HCT116 (cell line): ENCODE results near the gene TECTA. TPM values are rescaled to one million over a fixed set of nuclear protein-coding genes. Genes with fewer than 3 reads are reported as not detected.

Experiments used
- ATAC-seq: fragments of 200-7000 bp; cut with Tn5 transposase; 2 replicates; pipeline ENCODE4 v1.9.1; 2020; ENCODE audit warnings: mild to moderate bottlenecking, moderate library complexity
- BruUV-seq: library from RNA; stranded (reverse); fragments of 400-500 nt; replicated peaks from 2 replicates; lab custom pipeline; 2021; lab: Mats Ljungman, UMichigan
- CTCF ChIA-PET: fragments of 300-600 bp; sonication (Branson Sonifier 250); formaldehyde crosslinking; loops from one replicate; lab custom pipeline; 2021; ENCODE audit warnings: antibody characterized with exemption; lab: Charles Lee
- POLR2A ChIA-PET: fragments of 300-600, 350-600 bp; sonication (Branson Sonifier 250); formaldehyde crosslinking; loops from one replicate; lab custom pipeline; 2021; ENCODE audit warnings: antibody characterized with exemption; lab: Charles Lee
- RAD21 ChIA-PET, 2 experiments: fragments of 300-600 bp; sonication (Branson Sonifier 250); formaldehyde crosslinking; loops; one replicate each; lab custom pipeline; 2023; ENCODE audit warnings: low total read pairs in 2 of 2; ENCODE audit not compliant: uncharacterized antibody in 2 of 2, unreplicated experiment in 2 of 2, low non-redundant PET in 1 of 2; lab: Charles Lee
- DNase-seq: peaks from one replicate; pipeline ENCODE4 v3.0.0-alpha.2; 2010; ENCODE audit warnings: low read depth, low spot score
- H2AFZ ChIP-seq: fragments of 200-600 bp; shearing (Covaris generic), sonication (generic); 2 replicates; pipeline ENCODE4 v1.6.1; 2017; ENCODE audit warnings: low read depth, mixed run types, mixed read lengths, antibody characterized with exemption, low read length; ENCODE audit not compliant: poor library complexity, severe bottlenecking
- H3K27ac ChIP-seq: 2 replicates; pipeline ENCODE4 v1.5.1; 2012; ENCODE audit warnings: low read depth, low read length
- H3K27me3 ChIP-seq: fragments of 200-600 bp; sonication (generic); 2 replicates; pipeline ENCODE4 v1.6.1; 2016; ENCODE audit warnings: mixed run types, low read length, mixed read lengths; ENCODE audit not compliant: insufficient read depth
- H3K36me3 ChIP-seq, 2 experiments: fragments of 200-500 bp in 1 of 2; fragments of 200-600 bp in 1 of 2; sonication (Bioruptor generic) in 1 of 2; sonication (generic) in 1 of 2; 2 replicates each; pipeline versions ENCODE4 v1.5.1 to v1.6.1; 2014 to 2016; ENCODE audit warnings: low read length in 2 of 2, inconsistent platforms in 1 of 2, mixed read lengths in 1 of 2, mixed run types in 1 of 2; ENCODE audit not compliant: insufficient read depth in 2 of 2, control insufficient read depth in 1 of 2
- H3K4me1 ChIP-seq, 2 experiments: fragments of 200-600 bp in 1 of 2; sonication (generic) in 1 of 2; 2 replicates each; pipeline versions ENCODE4 v1.5.1 to v1.6.1; 2012 to 2017; ENCODE audit warnings: low read length in 2 of 2, inconsistent platforms in 1 of 2, mild to moderate bottlenecking in 1 of 2, mixed read lengths in 1 of 2, mixed run types in 1 of 2, moderate library complexity in 1 of 2; ENCODE audit not compliant: insufficient read depth in 2 of 2, control insufficient read depth in 1 of 2
- H3K4me2 ChIP-seq: fragments of 200-600 bp; sonication (generic); 2 replicates; pipeline ENCODE4 v1.6.1; 2017; ENCODE audit warnings: mixed run types, low read length, mixed read lengths
- H3K4me3 ChIP-seq, 2 experiments: fragments of 200-600 bp in 1 of 2; sonication (generic) in 1 of 2; replicated peaks in 1 of 2; 2 replicates each; pipeline ENCODE4 v1.5.1; 2011 to 2016; ENCODE audit warnings: low read length in 2 of 2, control low read depth in 1 of 2, low read depth in 1 of 2, mild to moderate bottlenecking in 1 of 2, mixed read lengths in 1 of 2, mixed run types in 1 of 2
- H3K79me2 ChIP-seq: fragments of 200-600 bp; sonication (generic); 2 replicates; pipeline ENCODE4 v1.6.1; 2017; ENCODE audit warnings: mild to moderate bottlenecking, mixed run types, low read length, moderate library complexity, mixed read lengths; ENCODE audit not compliant: insufficient read depth
- H3K9ac ChIP-seq: fragments of 200-600 bp; sonication (generic); 2 replicates; pipeline ENCODE4 v1.6.1; 2016; ENCODE audit warnings: low read length, mixed read lengths
- H3K9me2 ChIP-seq: fragments of 200-600 bp; sonication (generic), shearing (Covaris generic); 2 replicates; pipeline ENCODE4 v1.6.1; 2017; ENCODE audit warnings: mixed run types, mild to moderate bottlenecking, moderate library complexity; ENCODE audit not compliant: insufficient read depth
- H3K9me3 ChIP-seq, 2 experiments: fragments of 200-500 bp in 1 of 2; fragments of 200-600 bp in 1 of 2; sonication (Bioruptor generic) in 1 of 2; sonication (generic) in 1 of 2; 2 replicates each; pipeline ENCODE4 v1.6.1; 2014 to 2017; ENCODE audit warnings: low read length in 2 of 2, mixed read lengths in 2 of 2, inconsistent platforms in 1 of 2, low read depth in 1 of 2, mild to moderate bottlenecking in 1 of 2, mixed run types in 1 of 2, moderate library complexity in 1 of 2; ENCODE audit not compliant: control insufficient read depth in 1 of 2, insufficient read depth in 1 of 2
- H4K20me1 ChIP-seq: fragments of 200-600 bp; sonication (generic), shearing (Covaris generic); 2 replicates; pipeline ENCODE4 v1.6.1; 2017; ENCODE audit warnings: mixed run types, mild to moderate bottlenecking, moderate library complexity; ENCODE audit not compliant: insufficient read depth
- CBX3 ChIP-seq: IDR thresholded peaks from 2 replicates; pipeline ENCODE4 v1.6.1; 2012; ENCODE audit warnings: low read depth
- CEBPB ChIP-seq: IDR thresholded peaks from 2 replicates; pipeline ENCODE4 v1.6.1; 2012; ENCODE audit warnings: low read depth
- EGR1 ChIP-seq: IDR thresholded peaks from 2 replicates; pipeline ENCODE4 v1.6.1; 2012; ENCODE audit warnings: low read depth
- EZH2 ChIP-seq: fragments of 200-600 bp; sonication (generic); IDR thresholded peaks from 2 replicates; pipeline ENCODE4 v1.6.1; 2017; ENCODE audit warnings: antibody characterized with exemption, mixed run types
- JUND ChIP-seq: IDR thresholded peaks from 2 replicates; pipeline ENCODE4 v1.6.1; 2012
- POLR2A ChIP-seq: IDR thresholded peaks from 2 replicates; pipeline ENCODE4 v1.7.0; 2011; ENCODE audit warnings: borderline replicate concordance; ENCODE audit not compliant: insufficient read depth, insufficient read length; ENCODE audit errors: extremely low read depth
- RAD21 ChIP-seq: IDR thresholded peaks from 2 replicates; pipeline ENCODE4 v1.6.1; 2012; ENCODE audit warnings: low read depth, mild to moderate bottlenecking
- SIN3A ChIP-seq: IDR thresholded peaks from 2 replicates; pipeline ENCODE4 v1.6.1; 2012; ENCODE audit warnings: low read depth
- SP1 ChIP-seq: IDR thresholded peaks from 2 replicates; pipeline ENCODE4 v1.6.1; 2012; ENCODE audit warnings: low read depth
- TCF7L2 ChIP-seq: IDR thresholded peaks from 2 replicates; pipeline ENCODE4 v1.7.0; 2011; ENCODE audit warnings: borderline replicate concordance, inconsistent platforms; ENCODE audit not compliant: insufficient read depth, insufficient read length; ENCODE audit errors: extremely low read depth
- YY1 ChIP-seq: IDR thresholded peaks from 2 replicates; pipeline ENCODE4 v1.6.1; 2011; ENCODE audit warnings: low read length, low read depth, moderate library complexity, mild to moderate bottlenecking; ENCODE audit not compliant: insufficient replicate concordance; ENCODE audit errors: extremely low read depth
- ZNF274 ChIP-seq: fragments of 200-500 bp; sonication (Bioruptor generic); IDR thresholded peaks from 2 replicates; pipeline ENCODE4 v1.6.1; 2014; ENCODE audit warnings: mild to moderate bottlenecking, low read depth, low read length, inconsistent platforms
- intact Hi-C: fragments of 100-400 bp; cut with micrococcal nuclease; formaldehyde crosslinking; loops from 2 replicates; pipeline ENCODE4 v1.10.0; 2022
- total RNA-seq: library from RNA; stranded (reverse); gene quantifications from one replicate; pipeline ENCODE4 v1.2.1, GENCODE V29; 2021; ENCODE audit not compliant: unreplicated experiment
- TF ChIP-seq, protein P1 (sequence below), 3 experiments: fragments of 200-600 bp in 1 of 3; sonication (generic) in 1 of 3; IDR thresholded peaks in 2 of 3; conservative IDR thresholded peaks in 1 of 3; 2 replicates each; pipeline ENCODE4 v1.5.1; 2012 to 2017; ENCODE audit warnings: low read depth in 2 of 3, low read length in 2 of 3, antibody characterized with exemption in 1 of 3, borderline replicate concordance in 1 of 3, control low read depth in 1 of 3, mild to moderate bottlenecking in 1 of 3, mixed read lengths in 1 of 3, mixed run types in 1 of 3, moderate library complexity in 1 of 3; ENCODE audit not compliant: insufficient read depth in 1 of 3
- TF ChIP-seq, protein P2 (sequence below): IDR thresholded peaks from 2 replicates; pipeline ENCODE4 v1.6.1; 2012; ENCODE audit warnings: low read depth
- TF ChIP-seq, protein P3 (sequence below): IDR thresholded peaks from 2 replicates; pipeline ENCODE4 v1.6.1; 2012

Gene TECTA
- total RNA-seq, 1 experiment from 2014 or later, result 0.81 TPM

DNA sequence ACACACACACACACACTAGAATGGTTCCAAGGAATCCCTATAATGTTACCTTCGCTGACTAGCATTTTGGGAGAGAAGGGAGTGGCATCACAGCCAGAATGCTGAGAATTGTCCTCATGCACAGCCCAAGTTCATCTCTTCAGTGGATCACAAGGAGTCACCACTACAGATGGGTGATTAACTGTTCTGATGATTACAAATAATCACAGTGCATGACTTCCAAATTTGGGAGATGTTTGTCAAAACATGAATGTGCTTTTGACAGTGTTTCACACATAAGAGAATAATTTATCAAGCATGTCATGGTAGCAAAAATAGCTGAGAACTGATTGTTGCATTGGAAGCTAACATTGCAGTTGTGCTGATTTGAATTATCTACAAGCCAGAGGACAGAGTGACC lies 110.6 kb downstream of the TECTA start:
- intact Hi-C loops, result no loop called here
- ChIA-PET RAD21 (no interaction called here), CTCF (no interaction called here), POLR2A (no interaction called here)
- Histone ChIP-seq H3K4me1 (no peaks in the 10 kb centered on the region), H3K9me3 (no peaks in the 10 kb centered on the region), H3K9ac (no peak overlapping the region), H3K4me2 (no peak overlapping the region), H2AFZ (no peak overlapping the region), H3K9me2 (no peaks in the 10 kb centered on the region), H3K4me3 (no peak overlapping the region), H3K27ac (no peak overlapping the region), H3K79me2 (no peaks in the 10 kb centered on the region)
- ATAC-seq, result no peak
- DNase-seq, result no peak
- BruUV-seq, result no TSS peak
- TF ChIP-seq SIN3A (no peak), SP1 (no peak), EZH2 (no peak), RAD21 (no peak), YY1 (no peak), TCF7L2 (no peak), EGR1 (no peak), CBX3 (no peak), JUND (no peak), CEBPB (no peak), ZNF274 (no peak), POLR2A (no peak)
- TF ChIP-seq, protein P1, sequence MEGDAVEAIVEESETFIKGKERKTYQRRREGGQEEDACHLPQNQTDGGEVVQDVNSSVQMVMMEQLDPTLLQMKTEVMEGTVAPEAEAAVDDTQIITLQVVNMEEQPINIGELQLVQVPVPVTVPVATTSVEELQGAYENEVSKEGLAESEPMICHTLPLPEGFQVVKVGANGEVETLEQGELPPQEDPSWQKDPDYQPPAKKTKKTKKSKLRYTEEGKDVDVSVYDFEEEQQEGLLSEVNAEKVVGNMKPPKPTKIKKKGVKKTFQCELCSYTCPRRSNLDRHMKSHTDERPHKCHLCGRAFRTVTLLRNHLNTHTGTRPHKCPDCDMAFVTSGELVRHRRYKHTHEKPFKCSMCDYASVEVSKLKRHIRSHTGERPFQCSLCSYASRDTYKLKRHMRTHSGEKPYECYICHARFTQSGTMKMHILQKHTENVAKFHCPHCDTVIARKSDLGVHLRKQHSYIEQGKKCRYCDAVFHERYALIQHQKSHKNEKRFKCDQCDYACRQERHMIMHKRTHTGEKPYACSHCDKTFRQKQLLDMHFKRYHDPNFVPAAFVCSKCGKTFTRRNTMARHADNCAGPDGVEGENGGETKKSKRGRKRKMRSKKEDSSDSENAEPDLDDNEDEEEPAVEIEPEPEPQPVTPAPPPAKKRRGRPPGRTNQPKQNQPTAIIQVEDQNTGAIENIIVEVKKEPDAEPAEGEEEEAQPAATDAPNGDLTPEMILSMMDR (IDR thresholded peaks at IDR 0.05 in 2 of 3, conservative IDR thresholded peaks at IDR 0.05 in 1 of 3; ENCODE audit: borderline replicate concordance in 1 of 3, insufficient read depth in 1 of 3, low read depth in 2 of 3, low read length in 2 of 3), result no peak
- TF ChIP-seq, protein P2, sequence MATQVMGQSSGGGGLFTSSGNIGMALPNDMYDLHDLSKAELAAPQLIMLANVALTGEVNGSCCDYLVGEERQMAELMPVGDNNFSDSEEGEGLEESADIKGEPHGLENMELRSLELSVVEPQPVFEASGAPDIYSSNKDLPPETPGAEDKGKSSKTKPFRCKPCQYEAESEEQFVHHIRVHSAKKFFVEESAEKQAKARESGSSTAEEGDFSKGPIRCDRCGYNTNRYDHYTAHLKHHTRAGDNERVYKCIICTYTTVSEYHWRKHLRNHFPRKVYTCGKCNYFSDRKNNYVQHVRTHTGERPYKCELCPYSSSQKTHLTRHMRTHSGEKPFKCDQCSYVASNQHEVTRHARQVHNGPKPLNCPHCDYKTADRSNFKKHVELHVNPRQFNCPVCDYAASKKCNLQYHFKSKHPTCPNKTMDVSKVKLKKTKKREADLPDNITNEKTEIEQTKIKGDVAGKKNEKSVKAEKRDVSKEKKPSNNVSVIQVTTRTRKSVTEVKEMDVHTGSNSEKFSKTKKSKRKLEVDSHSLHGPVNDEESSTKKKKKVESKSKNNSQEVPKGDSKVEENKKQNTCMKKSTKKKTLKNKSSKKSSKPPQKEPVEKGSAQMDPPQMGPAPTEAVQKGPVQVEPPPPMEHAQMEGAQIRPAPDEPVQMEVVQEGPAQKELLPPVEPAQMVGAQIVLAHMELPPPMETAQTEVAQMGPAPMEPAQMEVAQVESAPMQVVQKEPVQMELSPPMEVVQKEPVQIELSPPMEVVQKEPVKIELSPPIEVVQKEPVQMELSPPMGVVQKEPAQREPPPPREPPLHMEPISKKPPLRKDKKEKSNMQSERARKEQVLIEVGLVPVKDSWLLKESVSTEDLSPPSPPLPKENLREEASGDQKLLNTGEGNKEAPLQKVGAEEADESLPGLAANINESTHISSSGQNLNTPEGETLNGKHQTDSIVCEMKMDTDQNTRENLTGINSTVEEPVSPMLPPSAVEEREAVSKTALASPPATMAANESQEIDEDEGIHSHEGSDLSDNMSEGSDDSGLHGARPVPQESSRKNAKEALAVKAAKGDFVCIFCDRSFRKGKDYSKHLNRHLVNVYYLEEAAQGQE, result no peak
- TF ChIP-seq, protein P3, sequence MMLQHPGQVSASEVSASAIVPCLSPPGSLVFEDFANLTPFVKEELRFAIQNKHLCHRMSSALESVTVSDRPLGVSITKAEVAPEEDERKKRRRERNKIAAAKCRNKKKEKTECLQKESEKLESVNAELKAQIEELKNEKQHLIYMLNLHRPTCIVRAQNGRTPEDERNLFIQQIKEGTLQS, result no peak
- TF ChIP-seq, all 23 proteins: peak for 0
- Histone ChIP-seq H3K27me3 (no peaks in the 10 kb centered on the region), H4K20me1 (no peaks in the 10 kb centered on the region), H3K36me3 (no peaks in the 10 kb centered on the region)
